T follicular helper cell (primary cell): ENCODE results near the gene HERC3.
"Not testable (repeated sequence)": the region's sequence is repeated elsewhere in the genome, so short reads cannot be mapped to it uniquely, and the experiment has no call there.

Experiments
- DNase-seq: peaks from one replicate; pipeline ENCODE4 v3.0.0-alpha.2; 2020; ENCODE audit warnings: low read depth

Gene HERC3

DNA sequence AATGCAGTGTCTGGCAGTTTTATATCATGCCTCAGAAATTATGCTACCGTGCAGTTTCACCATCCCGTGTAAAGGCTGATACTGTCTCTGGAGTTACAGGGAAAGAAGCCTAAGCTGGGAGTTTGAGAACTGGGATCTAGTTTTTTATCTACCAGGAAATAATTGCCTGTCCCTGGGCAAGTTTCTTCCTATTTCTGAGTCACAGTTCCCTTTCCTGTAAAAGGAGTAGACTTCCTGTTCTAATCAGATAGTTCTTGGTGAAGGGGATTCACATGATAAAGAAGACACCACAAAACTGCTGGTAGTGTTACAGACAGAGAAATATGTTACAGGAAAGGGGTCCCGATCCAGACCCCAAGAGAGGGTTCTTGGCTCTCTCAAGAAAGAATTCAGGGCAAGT lies 17.1 kb downstream of the HERC3 start:
- DNase-seq: no peak

GRCh38 chr4:88609794-88610193 lies 17.5 kb downstream of the HERC3 start:
- not testable (repeated sequence) for DNase-seq

- DNase-seq: no peak
Observed at GRCh38 chr4:88610771-88611170, 18.5 kb downstream of the HERC3 start.

- DNase-seq: peak; percentile 43
Observed at GRCh38 chr4:88613417-88613875, 21.2 kb downstream of the HERC3 start.

DNA sequence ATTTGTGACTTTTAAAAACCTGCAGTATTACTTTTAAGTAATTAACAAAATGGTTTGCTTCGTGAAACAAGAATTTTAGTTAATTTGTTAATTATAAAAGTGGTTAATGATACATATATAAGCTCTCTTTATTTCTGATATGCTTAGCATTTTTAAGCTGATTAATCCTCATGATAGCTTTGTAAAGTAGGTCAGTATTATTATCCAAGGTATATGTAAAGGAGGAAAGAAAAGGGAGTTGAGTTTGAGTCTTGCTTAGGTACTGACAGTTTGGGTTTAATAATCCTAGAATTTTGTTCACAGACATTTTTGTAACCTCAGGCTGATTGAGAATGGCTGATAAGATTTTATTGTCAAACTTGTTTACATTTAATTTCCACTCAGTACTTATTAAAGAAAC lies 21.8 kb downstream of the HERC3 start:
- no peak for DNase-seq

DNA sequence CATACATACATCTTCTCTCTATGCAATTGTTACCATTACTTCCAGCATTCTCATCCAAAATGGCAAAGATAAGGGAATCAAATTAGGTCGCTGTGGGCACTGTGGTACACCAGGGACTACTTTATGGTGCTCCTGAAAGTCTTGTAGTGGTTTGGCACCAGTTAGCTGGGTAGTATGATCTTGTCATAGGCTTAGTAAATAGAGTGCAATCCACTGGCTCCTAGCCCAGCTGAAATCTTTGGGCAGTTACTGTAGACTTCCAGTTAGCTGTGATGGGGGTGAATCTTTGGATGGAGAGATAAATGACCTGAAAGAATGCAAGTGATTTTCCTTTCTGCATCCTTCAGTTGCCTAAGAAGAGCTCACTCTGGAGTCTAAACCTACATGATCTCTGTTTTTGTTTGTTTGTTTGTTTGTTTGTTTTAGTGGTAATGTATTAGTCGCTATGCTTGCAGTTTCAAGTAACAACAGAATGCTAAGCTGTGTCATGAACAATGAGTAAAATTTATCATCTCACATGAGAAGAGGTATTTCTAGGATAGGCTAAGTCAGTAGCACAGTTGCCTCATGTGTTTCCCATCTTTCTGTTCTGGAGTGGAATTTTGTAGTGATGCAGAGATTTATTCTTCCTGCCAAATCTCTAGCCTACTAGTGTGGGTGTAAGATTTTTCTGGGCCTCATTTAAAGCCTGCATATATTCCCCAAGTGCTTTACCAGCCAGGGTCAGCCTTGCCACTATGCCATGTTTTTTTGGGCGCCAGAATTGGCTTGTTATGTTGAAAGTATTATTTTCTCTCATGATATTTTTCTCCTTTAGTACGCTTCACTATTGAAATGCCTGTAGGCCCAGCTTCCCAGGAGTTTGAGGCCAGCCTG lies 24.2 kb downstream of the HERC3 start:
- no peak for DNase-seq

DNA sequence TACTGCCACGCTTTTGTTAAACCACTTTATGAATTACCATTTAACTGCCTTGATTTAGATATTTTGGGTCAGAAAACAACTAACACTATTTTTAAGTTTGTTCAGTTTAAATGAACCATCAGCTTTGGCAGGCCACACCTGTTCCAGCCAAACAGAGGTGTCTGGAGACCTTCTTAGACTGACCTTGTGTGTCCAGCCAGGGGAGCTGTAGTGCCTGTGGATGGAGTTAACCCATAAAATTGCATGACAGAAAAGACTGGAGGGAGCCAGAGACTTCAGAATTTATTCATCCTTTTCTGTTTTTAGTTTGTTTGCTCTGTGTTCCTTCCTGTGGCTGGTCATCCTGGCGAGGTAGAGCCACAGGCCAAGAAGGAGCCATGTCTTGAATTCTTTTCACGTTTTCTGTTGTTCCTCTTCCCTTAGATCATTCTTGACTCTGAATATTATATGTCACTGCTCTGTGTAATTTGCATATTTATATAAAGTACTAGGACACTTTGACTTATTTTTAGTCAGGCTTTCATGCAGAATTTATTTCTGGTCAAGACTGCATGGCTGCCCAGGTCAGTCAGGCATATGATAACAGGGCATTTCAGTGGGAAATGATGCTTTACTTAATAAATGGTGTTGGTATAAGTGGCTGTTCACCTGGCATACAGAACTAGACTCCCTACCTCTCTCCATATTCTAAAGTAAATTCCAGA lies 26.7 kb downstream of the HERC3 start:
- DNase-seq: no peak

DNA sequence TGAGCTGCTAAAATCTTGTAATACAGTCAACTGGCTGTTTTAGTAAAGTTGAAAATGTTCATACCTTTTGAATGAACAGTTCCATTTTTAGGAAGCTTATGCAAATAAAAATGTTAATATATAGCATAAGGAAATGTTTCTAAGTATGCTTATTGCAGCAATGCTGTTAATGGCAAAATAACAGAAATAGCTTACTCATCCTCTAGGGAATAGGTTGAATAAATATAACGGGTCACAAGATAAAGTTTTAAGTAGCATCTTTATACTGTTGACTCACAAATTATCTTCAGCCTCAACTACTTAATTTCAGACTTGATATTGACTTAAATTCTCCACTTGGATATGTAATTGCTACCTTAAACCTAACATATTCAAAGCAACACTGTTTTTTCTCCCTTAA lies 27.7 kb downstream of the HERC3 start:
- no peak for DNase-seq

DNA sequence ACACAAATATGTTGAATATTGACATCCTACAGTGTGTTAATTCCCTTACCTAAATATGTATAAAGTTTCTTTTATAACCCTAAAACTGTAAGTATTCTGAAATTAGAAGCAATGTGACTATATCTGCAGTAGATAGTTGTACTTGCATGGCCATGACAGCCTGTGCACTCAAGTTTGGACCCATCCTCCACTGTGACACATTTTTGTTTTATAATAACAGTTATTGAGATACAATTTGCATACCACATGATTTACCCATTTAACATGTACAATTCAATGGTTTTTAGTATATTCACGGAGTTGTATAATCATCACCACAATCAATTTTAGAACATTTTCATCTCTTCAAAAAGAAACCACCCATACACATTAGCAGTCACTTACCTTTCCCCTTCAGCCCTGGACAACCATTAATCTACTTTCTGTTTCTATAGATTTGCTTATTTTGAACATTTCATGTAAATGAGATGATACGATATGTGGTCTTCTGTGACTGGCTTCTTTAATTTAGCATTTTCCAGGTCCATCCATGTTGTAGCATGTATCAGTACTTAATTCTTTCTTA lies 29.6 kb downstream of the HERC3 start:
- DNase-seq: no peak

GRCh38 chr4:88623097-88623496 lies 30.8 kb downstream of the HERC3 start:
- no peak for DNase-seq

DNA sequence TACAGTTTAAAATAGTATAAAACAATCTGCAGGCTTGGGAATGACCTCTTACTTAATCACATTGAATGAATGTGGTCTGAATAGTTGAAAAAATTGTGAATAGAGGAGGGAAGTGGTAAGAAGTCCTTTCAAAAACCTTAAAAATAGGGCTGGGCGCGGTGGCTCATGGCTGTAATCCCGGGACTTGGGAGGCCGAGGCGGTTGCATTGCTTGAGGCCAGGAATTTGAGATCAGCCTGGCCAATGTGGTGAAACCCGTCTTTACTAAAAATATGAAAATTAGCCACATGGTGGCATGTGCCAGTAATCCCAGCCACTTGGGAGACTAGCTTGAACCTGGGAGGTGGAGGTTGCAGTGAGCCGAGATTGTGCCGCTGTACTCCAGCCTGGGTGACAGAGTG lies 36.5 kb downstream of the HERC3 start:
- no peak for DNase-seq

DNA sequence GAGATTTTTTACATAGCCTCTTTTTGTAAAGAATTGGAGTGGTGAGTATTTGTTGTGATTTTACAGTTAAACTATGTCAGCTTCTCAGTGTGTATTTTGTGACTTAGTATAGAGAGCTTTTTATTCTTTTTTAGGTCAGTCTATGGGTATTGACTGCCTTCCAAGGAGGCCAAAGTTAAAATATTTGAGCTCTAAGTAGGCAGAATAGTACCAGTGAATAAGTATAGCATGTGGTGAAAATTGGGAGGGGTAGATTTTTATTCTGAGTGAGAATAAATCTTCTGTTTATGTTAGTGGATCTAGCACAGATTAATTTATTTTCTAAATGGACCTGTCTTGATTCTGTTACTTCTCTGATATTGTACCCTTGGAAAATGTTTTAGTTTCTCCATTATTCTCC lies 37.5 kb downstream of the HERC3 start:
- no peak for DNase-seq

DNA sequence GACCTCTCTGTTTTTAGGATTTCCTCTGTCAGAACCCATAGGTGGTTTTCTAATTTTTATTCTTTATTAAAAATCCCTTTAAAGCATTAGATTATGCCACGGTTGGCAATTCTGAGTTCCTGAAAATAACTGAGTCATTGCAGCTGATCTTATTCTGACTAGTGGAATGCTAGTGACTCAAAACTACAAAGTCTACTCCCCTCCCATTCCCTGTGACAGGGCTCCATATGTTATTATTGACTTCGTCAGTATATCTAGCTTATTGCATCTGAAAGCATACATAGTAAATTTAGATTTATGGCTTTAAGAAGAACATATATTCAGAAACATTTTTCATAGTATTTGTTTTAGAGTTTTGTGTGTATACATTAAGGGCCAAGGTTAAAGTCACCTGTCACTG lies 38.5 kb downstream of the HERC3 start:
- DNase-seq: no peak

- DNase-seq: no peak
Observed at GRCh38 chr4:88643932-88644331, 51.7 kb downstream of the HERC3 start.

- no peak for DNase-seq
Observed at GRCh38 chr4:88645994-88646393, 53.7 kb downstream of the HERC3 start.

DNA sequence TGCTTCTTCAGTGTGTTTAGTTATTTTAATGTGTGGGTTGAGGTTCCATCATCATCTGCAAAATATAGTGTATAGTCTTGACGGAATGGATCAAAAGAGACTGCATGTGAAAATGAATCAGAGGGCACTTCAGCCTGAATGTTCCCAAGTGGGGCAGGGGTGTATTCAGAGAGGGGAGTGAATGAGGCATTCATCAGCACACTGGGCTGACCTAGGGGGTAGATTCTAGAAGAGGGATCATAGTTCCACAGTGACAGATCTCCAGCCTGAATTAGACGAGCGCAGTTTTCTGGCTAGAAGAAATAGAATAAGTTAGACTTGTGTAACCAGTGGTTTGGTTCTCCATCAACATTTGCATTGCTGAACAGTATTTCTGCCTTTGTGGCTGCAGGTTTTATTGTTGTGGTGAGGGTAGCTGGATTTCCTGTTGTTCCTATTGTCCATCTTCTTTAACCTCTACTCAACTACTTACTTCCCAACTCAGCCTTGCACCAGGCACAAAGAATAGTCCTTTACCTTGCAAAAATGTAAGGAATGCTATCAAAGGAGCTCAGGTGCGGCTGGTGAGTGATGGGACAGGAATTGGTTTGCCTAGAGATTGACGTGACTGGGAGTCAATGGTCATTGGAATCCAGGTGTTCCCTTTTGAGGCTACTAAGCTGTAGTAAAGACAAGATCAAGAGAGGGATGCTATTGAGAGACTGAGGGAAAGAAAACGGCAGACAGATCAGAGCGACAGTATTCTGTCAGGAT lies 54.4 kb downstream of the HERC3 start:
- no peak for DNase-seq

- DNase-seq: no peak
Observed at GRCh38 chr4:88649716-88650115, 57.4 kb downstream of the HERC3 start.

DNA sequence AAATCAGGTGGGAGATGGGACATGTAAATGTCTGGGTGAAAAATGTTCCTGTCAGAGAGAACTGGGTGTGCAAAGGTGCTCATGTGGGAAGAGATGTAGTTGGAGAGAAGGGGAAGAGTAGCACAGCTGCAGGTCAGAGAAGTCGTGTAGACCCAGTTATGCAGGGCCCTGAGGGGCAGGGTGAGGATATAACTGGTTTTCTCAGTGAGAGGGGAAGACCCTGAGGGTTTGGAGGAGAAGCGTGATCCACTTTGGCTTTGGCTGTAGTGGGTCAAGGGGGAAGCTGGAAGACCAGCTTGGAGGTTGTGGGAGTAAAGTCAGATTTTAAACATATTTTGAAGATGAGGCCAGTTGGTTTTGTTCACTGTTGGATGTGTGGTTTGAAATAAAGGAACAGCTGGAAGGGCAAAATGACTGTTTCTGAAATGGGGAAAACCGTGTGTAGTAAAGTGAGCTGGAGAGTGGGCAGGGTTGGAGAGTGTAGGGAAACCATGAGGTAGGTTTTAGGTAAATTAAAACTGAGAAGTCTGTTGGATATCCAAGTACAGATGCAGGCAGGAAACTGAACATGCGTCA lies 61.2 kb downstream of the HERC3 start:
- no peak for DNase-seq

GRCh38 chr4:88655226-88655625 lies 62.9 kb downstream of the HERC3 start:
- no peak for DNase-seq

GRCh38 chr4:88659055-88659889 lies 67.0 kb downstream of the HERC3 start:
- DNase-seq: peak; percentile 13

DNA sequence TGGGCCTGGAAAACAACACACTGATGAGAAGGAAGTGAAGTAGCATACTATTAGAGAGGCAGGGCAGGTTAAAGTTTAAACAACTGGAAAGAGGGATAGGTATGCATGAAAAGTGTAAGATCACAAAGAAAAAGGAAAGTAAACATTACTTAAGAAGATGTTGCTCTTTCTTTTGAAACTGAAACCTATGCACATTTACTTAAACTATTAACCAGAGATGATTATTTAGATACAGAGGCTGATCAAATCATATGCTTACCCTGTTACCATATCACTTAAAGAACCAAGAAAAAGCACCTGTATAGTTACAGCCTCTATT lies 67.6 kb downstream of the HERC3 start:
- DNase-seq: no peak
